Spinal cord (tissue), 10 donors: ENCODE measurements around the gene MROH9. TPM values are rescaled to one million over a fixed set of nuclear protein-coding genes. Genes with fewer than 3 reads are reported as not detected.
A peak's percentile ranks its signal among the peaks of the same experiment; 100 is the strongest.

Experiments
- DNase-seq, 6 donors: peaks; one replicate each; pipeline versions ENCODE4 v3.0.0 to v3.0.0-alpha.2; 2013 to 2015; ENCODE audit warnings: low spot score in 6 of 6, low read depth in 4 of 6
- H3K27ac ChIP-seq: one replicate; pipeline ENCODE4 v1.5.1; 2013; ENCODE audit warnings: low read depth, low read length, control low read depth
- H3K27me3 ChIP-seq: one replicate; pipeline ENCODE4 v1.6.1; 2013; ENCODE audit warnings: low read length; ENCODE audit not compliant: control insufficient read depth, insufficient read depth
- H3K36me3 ChIP-seq: one replicate; pipeline ENCODE4 v1.6.1; 2013; ENCODE audit warnings: low read length; ENCODE audit not compliant: control insufficient read depth, insufficient read depth
- H3K4me1 ChIP-seq: one replicate; pipeline ENCODE4 v1.6.1; 2013; ENCODE audit warnings: low read length; ENCODE audit not compliant: control insufficient read depth, insufficient read depth
- H3K4me3 ChIP-seq: one replicate; pipeline ENCODE4 v1.5.1; 2013; ENCODE audit warnings: low read depth, low read length, control low read depth
- H3K9me3 ChIP-seq: one replicate; pipeline ENCODE4 v1.6.1; 2013; ENCODE audit warnings: low read length; ENCODE audit not compliant: control insufficient read depth, insufficient read depth
- WGBS: methylation state at CpG from one replicate; pipeline ENCODE4 v1.1.5; 2013; ENCODE audit warnings: missing lambda C conversion rate; ENCODE audit not compliant: insufficient coverage; 5-methylcytosine and 5-hydroxymethylcytosine counted together
- long read RNA-seq, 4 donors: transcript quantifications; one replicate each; lab custom pipeline, GENCODE V29; 2026
- polyA plus RNA-seq, 2 donors: library from polyadenylated mRNA; unstranded; fragments of 120-200 nt; gene quantifications; one replicate each; pipeline ENCODE4 v1.2.1, GENCODE V29; 2013; ENCODE audit not compliant: insufficient read length in 2 of 2
- total RNA-seq, 2 donors: library from RNA; depleted of rRNA in 1 of 2; stranded (reverse); fragments of 120-200 nt in 1 of 2; fragments of >200 nt in 1 of 2; gene quantifications; one replicate each; pipeline versions ENCODE4 v1.2.3 to v1.2.4, GENCODE V29; 2013 to 2014
- donor health status: healthy.

MROH9 gene
- total RNA-seq (under 1 TPM; 0.06 to 0.10 TPM), polyA plus RNA-seq (not detected)
- long read RNA-seq, donor 1: 0 reads
- long read RNA-seq, donor 2: 0 reads
- long read RNA-seq, donor 3: 0 reads
- long read RNA-seq, donor 4: 0 reads

GRCh38 chr1:170935231-170935630 is at the start of gene MROH9:
Gene MROH9, plus strand, starts transcription at chr1:170935534. Its CDS starts 10,023 bp downstream, at chr1:170945557.
- Histone ChIP-seq H3K36me3 (no peaks in the 10 kb centered on the region), H3K4me3 (no peak within 1 kb of the TSS), H3K27ac (no peak within 1 kb of the TSS), H3K27me3 (no peaks in the 10 kb centered on the region), H3K4me1 (no peaks in the 10 kb centered on the region), H3K9me3 (peaks cover 2% of the 10 kb centered on the region)
- no peak for DNase-seq
- WGBS: no CpG with 5 or more reads among the region's 2 CpGs

GRCh38 chr1:170885551-170885950 is 49.8 kb upstream of the MROH9 start:
- DNase-seq: no peak
- H3K36me3 ChIP-seq: no peaks in the 10 kb centered on the region
- no peak overlapping the region for H3K4me3 ChIP-seq
- H3K4me1 ChIP-seq: no peaks in the 10 kb centered on the region
- 87% methylated on average over 2 of the region's 3 CpGs for WGBS
- no peaks in the 10 kb centered on the region for H3K9me3 ChIP-seq
- H3K27me3 ChIP-seq: no peaks in the 10 kb centered on the region
- H3K27ac ChIP-seq: no peak overlapping the region

- WGBS: no CpG with 5 or more reads among the region's 3 CpGs
Observed at GRCh38 chr1:170886460-170886859, 48.9 kb upstream of the MROH9 start.

GRCh38 chr1:170887726-170888125 is 47.6 kb upstream of the MROH9 start:
- no peaks in the 10 kb centered on the region for H3K27me3 ChIP-seq
- no CpG with 5 or more reads among the region's 2 CpGs for WGBS
- H3K27ac ChIP-seq: no peak overlapping the region
- H3K9me3 ChIP-seq: no peaks in the 10 kb centered on the region
- no peak for DNase-seq
- H3K4me3 ChIP-seq: no peak overlapping the region
- no peaks in the 10 kb centered on the region for H3K36me3 ChIP-seq
- H3K4me1 ChIP-seq: no peaks in the 10 kb centered on the region

More at GRCh38 chr1:170886460-170886859, 48.9 kb upstream of the MROH9 start:
- Histone ChIP-seq H3K4me3 (no peak overlapping the region), H3K27me3 (no peaks in the 10 kb centered on the region), H3K36me3 (no peaks in the 10 kb centered on the region), H3K27ac (no peak overlapping the region), H3K9me3 (no peaks in the 10 kb centered on the region), H3K4me1 (no peaks in the 10 kb centered on the region)
- DNase-seq: no peak

- Histone ChIP-seq H3K27ac (no peak overlapping the region), H3K9me3 (no peaks in the 10 kb centered on the region), H3K27me3 (no peaks in the 10 kb centered on the region), H3K4me3 (no peak overlapping the region), H3K36me3 (no peaks in the 10 kb centered on the region), H3K4me1 (no peaks in the 10 kb centered on the region)
- no peak for DNase-seq
- WGBS: no CpG with 5 or more reads among the region's 3 CpGs
Observed at GRCh38 chr1:170891872-170892271, 43.5 kb upstream of the MROH9 start.

- no peak overlapping the region for H3K4me3 ChIP-seq
- DNase-seq: peak in 3 of 6 donors; percentile 9 to 48 (median 30)
- H3K27me3 ChIP-seq: no peaks in the 10 kb centered on the region
- WGBS: 50% methylated on average over 1 of the region's 2 CpGs
- H3K9me3 ChIP-seq: no peaks in the 10 kb centered on the region
- no peaks in the 10 kb centered on the region for H3K36me3 ChIP-seq
- no peaks in the 10 kb centered on the region for H3K4me1 ChIP-seq
- no peak overlapping the region for H3K27ac ChIP-seq
Observed at GRCh38 chr1:170893655-170894297, 41.6 kb upstream of the MROH9 start.

GRCh38 chr1:170903961-170904360 is 31.4 kb upstream of the MROH9 start:
- Histone ChIP-seq H3K27me3 (no peaks in the 10 kb centered on the region), H3K4me1 (no peaks in the 10 kb centered on the region), H3K36me3 (no peaks in the 10 kb centered on the region), H3K4me3 (no peak overlapping the region), H3K9me3 (no peaks in the 10 kb centered on the region), H3K27ac (no peak overlapping the region)
- no peak for DNase-seq
- WGBS: 100% methylated on average over 1 of the region's 1 CpG

- no peak overlapping the region for H3K4me3 ChIP-seq
- H3K4me1 ChIP-seq: no peaks in the 10 kb centered on the region
- DNase-seq: no peak
- H3K27ac ChIP-seq: no peak overlapping the region
- no peaks in the 10 kb centered on the region for H3K27me3 ChIP-seq
- no peaks in the 10 kb centered on the region for H3K36me3 ChIP-seq
- WGBS: no CpG with 5 or more reads among the region's 1 CpG
- no peaks in the 10 kb centered on the region for H3K9me3 ChIP-seq
Observed at GRCh38 chr1:170908942-170909341, 26.4 kb upstream of the MROH9 start.

- H3K27me3 ChIP-seq: no peaks in the 10 kb centered on the region
- no peak for DNase-seq
- H3K4me3 ChIP-seq: no peak overlapping the region
- no peak overlapping the region for H3K27ac ChIP-seq
- no peaks in the 10 kb centered on the region for H3K4me1 ChIP-seq
- no peaks in the 10 kb centered on the region for H3K36me3 ChIP-seq
- H3K9me3 ChIP-seq: no peaks in the 10 kb centered on the region
Observed at GRCh38 chr1:170910273-170910672, 25.1 kb upstream of the MROH9 start.

- peaks cover 16% of the 10 kb centered on the region for H3K9me3 ChIP-seq
- H3K36me3 ChIP-seq: no peaks in the 10 kb centered on the region
- no peaks in the 10 kb centered on the region for H3K27me3 ChIP-seq
- H3K4me1 ChIP-seq: no peaks in the 10 kb centered on the region
- DNase-seq: no peak
- H3K4me3 ChIP-seq: no peak overlapping the region
- no CpG with 5 or more reads among the region's 3 CpGs for WGBS
- H3K27ac ChIP-seq: no peak overlapping the region
Observed at GRCh38 chr1:170917373-170917772, 18.0 kb upstream of the MROH9 start.
